Glomerular visceral epithelial cell (primary cell): ENCODE data around the gene SYCP2.

ENCODE experiments used
- DNase-seq: peaks from one replicate; pipeline ENCODE4 v3.0.0-alpha.2; 2016; ENCODE audit errors: extremely low spot score

The SYCP2 gene

DNA sequence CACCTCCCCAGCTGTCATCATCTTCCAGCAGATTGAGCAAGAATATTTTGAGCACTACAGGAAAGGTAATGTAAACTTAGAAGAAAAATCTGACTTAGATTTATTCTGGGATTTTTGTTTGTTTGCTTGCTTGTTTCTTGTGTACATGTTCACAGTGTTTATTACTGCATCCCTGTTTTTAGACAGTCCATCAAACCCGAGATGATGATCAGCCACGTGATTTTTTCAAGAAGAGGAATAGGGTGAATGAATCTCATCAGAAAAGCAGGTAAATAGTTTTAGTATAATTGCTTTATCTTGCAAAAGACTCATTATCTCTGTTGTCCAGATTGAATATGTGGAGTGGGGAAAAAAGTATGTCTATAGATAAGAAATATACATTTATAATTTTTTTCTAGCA lies 8.8 kb upstream of the SYCP2 start:
- no peak for DNase-seq

DNA sequence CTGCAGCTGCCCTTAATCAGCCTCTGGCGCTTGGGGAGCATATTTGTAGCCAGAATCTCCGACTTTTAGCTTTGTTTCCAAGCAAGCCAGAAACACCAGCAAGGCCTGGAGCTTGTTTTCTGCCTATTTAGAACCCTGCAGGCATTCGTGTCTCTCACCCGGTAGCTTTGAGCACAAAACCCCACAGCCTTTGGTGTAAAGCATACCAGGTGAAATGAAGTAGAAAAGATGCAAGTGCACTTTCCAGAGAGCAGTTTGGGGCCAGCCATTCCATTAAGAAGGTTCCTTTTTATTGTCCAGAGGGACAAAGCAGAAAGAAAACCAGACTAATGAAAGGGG lies 7.5 kb upstream of the SYCP2 start:
- DNase-seq, result no peak

DNA sequence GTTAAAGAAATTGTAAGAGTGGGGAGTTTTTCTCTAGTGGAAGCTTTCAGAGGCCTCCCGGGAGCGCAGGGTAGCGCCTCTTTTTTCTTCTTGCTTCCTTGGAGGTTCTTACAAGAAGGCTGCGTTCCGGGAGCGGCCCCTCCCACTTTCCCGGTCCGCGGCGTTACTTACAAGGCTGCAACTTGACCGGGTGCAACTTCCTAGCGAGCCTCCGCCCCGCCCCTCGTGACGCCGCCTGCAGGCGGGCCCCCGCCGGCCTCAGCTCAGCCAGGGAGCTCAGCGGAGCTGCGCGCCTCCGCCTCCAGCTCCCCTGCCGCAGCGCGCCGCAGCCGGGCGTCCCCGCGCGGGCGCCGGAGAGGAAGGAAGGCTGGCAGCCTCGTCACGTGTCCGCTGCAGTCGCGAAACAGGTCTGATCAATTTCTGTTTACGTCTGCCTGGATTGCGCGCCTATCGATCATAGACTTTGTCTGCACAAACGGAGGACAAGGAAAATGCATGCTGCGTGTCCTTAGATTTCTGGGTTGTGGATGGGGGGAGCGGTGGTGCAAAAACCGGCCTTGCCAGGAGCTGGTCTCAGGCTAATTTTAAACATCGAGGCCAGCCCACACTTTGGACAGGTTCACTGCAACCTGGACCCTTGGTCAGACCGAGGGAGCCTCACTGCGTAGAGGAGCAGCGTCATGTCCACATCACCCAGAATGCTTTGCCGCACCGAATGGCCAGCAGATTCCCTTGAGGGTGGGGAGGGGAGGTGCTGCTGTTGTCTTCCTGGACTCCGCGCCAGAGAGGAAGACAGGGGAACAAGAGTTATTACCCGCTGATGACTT lies 6.9 kb upstream of the SYCP2 start, which contains the start of the genes FAM217B and PPP1R3D:
FAM217B (plus strand) TSS at position 261 of the 827 bp plus-strand sequence. CDS start 3,555 bp downstream, outside the sequence.
PPP1R3D (minus strand) TSS at position 177 of the 827 bp plus-strand sequence. CDS start 374 bp downstream, outside the sequence.
- peak; percentile 97 for DNase-seq

DNA sequence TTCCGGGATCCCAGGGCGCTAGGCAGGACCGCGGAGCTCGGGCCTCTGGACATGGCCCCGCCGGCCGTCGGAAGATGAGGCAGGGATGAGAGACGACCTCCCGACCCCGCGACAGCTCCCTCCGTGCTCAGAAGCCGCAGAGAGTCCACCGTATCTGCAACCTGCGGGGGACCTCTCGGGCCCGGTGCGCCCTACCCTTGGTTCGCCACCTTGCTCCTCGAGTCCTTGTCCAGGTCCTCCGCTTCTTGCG lies 6.4 kb upstream of the SYCP2 start:
- DNase-seq, result no peak

DNA sequence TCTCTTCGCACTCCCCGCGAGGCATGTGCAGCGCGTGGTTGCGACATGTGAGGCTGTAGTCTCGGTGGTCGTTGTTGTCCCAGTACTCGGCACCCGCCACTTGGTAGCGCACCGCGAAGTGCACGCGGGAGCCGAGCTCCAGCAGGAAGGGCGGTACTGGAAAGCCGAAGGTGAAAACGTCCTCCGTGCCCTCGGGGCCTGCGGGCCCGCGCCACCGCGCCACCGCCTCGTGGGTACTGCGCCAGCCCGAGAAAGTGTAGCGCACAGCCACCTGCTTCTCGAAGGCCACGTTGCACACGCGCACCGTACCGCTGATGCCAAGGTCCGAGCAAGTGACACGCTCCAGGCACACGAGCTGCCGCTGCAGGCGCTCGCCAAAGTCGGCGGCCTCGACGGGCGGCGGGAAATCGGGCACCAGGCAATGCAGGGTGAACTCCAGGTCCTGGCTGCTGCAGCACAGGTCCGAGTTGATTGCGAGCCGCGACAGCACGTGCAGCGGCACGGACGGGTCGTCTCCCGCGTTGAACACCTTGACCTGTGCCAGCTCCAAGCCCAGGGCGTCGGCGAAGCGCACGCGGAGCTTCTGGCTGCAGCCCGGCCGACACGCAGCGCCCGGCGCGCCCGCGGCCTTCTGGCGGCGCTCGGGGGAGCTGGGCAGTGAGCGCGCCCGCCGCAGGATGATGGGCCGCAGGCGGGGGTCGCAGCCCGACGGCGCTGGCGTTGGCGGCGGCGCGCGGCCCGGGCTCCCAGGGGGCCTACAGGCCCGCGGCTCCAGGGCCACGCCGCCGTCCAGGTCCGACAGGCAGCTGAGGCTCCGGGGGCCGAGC lies 5.8 kb upstream of the SYCP2 start:
- no peak for DNase-seq

- no peak for DNase-seq
Measured at GRCh38 chr20:59938696-59939051, 5.2 kb upstream of the SYCP2 start.

- peak; percentile 47 for DNase-seq
Measured at GRCh38 chr20:59938221-59938620, 4.8 kb upstream of the SYCP2 start.

GRCh38 chr20:59937150-59937549 lies 3.7 kb upstream of the SYCP2 start:
- DNase-seq, result no peak

- DNase-seq, result no peak
Measured at GRCh38 chr20:59936409-59936808, 3.0 kb upstream of the SYCP2 start.

DNA sequence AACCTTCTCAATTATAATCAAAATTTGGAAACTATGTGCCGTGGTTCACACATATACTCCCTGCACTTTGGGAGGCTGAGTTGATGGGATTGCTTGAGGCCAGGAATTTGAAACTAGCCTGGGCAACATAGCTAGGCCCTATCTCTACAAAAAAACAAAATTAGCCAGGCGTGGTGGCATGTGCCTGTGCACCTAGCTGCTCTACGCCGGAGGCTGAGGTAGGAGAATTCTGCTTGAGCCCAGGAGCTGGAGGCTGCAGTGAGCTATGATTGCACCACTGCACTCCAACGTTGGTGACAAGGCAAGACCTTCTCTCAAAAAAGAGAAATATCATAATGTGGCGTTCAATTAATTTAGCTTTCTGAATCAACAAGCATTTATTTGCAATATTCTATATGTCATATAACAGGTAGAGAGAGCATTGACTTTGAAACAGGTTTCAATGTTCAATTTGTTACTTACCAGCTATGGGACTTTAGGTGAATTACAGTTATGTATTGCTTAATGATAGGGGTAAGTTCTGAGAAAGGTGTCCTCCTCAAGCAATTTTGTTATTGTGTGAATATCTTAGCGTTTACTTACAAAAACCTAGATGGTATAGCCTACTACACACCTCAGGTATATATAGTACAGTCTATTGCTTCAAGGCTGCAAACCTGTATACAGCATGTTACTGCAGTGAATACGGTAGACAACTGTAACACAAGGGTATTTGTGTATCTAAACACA lies 2.2 kb upstream of the SYCP2 start:
- no peak for DNase-seq

DNA sequence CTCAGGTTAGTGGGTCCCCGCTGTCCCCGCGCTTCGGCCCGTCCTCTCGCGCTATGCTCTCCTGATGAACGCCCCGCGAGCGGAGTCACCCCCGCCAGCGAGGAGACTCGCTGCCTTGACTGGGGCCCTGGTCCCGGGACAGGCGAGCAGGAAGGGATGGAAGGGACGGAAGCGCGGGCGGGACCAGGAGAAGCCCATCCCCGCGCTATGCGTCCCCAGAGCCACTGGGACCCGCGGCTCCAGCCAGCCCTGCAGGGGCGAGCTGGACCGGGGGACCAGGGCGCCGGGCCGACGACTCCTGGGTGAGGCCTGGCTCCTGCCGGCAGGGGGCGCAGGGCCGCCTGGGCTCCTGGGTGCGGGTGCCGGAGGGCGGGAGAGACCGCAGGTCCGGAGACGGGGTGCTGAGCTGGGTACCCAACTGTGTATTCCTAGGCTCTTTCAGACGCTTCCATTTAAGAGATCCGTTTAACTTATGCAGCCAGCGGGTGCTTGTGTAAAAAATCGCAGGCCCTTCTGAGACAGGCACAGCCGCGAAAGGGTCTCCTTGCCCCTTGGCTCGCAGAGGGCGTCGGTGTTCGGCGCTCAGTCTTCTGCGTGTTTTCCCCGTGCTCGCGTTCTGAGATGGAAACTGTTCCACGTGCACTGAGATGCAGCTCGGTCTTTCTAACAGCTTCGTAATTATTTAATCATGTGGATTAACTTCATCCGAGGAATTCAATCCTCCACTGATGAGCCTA lies 580 bp upstream of the SYCP2 start:
- peak; percentile 86 for DNase-seq

DNA sequence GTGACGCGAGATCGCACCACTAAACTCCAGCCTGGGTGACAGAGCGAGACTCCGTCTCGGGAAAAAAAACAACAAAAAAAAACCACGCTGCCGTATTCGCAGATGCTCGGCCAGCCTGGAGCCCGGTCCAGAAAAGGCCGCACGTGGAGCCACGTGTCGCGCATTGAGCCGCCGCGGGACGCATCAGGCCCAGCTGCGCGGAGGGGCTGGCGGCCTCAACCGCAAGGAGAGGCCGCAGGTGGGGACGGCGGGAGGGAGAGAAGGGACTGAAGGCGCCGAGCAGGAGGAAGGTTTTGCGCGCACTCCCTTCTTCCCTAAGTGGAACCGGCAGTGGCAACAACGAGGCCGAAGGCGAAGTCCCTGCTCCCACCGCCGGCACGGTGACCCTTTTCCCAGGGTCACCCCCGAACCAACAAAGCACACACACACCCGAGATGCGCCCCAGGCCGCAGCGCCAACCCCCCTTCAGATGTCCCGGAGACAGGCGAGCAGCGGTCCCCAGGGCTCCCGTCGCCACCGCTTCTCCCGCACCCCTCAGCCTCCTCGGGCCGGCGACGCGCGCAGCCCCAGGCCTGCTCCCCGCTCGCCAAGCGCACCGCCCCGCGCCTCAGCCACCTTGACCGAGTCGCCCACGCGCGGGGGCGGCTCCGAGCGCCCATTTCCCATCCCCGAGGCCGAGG lies 681 bp downstream of the SYCP2 start:
- DNase-seq, result no peak

- DNase-seq, result no peak
Measured at GRCh38 chr20:59931511-59932312, 1.7 kb downstream of the SYCP2 start.

- DNase-seq, result no peak
Measured at GRCh38 chr20:59925899-59926298, 7.5 kb downstream of the SYCP2 start.

DNA sequence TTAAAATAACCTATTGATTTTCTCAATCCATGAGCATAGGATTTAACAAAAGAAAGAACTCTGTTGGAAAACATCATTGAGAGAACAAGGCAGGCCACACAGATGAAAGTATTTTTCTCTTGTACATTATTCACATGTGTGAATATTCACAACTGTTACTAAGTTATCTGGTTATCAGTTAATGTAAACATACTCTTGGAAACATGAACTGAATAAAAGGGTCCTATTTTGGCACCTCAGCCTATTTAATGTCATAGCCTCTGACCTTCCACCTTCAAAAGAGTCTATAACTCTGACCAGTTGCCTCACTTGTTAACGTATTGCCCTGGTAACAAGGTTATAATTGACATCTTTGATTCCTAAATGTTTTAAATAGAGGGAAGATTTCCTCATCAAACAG lies 8.1 kb downstream of the SYCP2 start:
- no peak for DNase-seq

- no peak for DNase-seq
Measured at GRCh38 chr20:59923514-59923913, 9.9 kb downstream of the SYCP2 start.

DNA sequence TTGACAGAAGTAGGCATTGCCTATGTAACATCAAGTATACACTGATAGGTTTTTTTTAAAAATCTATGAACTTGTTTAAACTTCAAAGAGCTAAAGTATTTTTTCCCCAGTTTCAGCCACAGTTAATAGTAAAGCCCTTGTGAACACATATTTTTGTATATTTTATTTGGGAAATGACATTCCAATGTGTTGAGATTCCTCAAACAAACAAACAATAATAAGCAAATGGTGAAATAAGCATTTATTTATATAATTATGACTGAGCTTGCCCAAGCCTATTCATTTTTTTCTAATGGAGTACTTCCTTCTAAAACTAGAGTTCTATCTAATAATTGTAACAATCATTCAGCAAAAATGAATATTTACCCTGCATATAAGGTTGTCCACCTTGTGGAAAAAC lies 12.5 kb downstream of the SYCP2 start:
- no peak for DNase-seq

- DNase-seq, result peak; percentile 10
Measured at GRCh38 chr20:59912609-59913008, 20.8 kb downstream of the SYCP2 start.

DNA sequence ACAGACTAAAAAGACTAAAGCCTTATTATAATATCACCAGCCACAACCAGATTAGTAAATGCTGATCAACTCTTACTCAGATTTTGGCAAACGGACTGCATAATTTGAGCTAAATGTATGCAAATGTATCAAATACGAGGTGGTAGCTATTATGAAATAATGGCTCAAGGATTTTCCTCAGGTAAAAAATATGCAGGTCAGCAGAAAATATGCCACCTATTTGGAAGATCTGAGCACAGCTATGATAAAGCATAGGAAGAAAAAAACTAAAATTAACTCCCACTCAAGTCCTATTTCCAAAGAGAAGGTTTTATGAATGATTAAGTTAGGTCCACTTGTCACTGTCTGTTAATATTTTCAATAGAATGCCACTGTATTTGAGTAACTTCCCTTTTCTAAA lies 22.4 kb downstream of the SYCP2 start:
- no peak for DNase-seq

- no peak for DNase-seq
Measured at GRCh38 chr20:59908855-59909254, 24.6 kb downstream of the SYCP2 start.

DNA sequence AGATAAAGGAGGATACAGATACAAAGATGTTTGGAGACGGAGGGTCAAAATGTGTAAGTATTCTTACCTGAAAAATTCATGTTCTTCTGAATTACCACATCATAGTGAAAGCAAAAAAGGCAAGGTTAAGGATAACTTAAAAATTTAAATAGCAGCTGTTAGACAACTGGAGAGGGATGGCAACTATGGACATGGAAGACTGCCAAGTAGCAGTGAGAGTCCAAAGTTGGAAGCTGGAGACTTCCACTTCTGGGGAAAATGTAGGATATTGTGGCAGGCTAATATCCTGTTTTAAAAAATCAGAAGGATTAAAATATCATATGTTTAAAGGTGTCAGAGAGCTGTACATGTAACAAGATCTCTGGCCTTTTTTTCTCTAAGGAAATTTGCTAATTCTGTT lies 29.8 kb downstream of the SYCP2 start:
- no peak for DNase-seq
